Activated effector memory CD4-positive, alpha-beta T cell treated with anti-CD3 and anti-CD28 coated beads, Interleukin-2, amount 50 U/mL, for 16 hours (primary cell): Measurements from ENCODE around the gene DNA2.

Experiments
- DNase-seq: peaks from one replicate; pipeline ENCODE4 v3.0.0-alpha.2; 2020

Gene DNA2

DNA sequence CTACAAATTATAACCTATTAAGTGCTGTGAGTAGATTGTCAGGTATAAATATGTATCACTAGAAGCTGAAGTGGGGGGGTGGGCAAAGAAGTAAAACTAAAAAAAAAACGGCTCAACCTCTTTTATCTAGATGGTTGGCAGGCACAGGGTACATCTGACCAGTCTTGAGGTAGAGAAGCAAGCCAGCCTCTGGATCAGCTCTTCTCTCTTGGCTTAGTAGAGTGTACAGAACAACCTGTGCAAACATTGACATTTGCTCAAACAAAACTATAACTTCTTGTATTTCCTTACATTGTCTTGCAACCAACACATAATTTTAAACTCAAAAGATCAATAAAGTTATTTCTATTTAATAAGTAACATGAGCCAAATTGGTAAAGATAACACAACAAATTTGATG is 25.6 kb downstream of the DNA2 start:
- no peak for DNase-seq

DNA sequence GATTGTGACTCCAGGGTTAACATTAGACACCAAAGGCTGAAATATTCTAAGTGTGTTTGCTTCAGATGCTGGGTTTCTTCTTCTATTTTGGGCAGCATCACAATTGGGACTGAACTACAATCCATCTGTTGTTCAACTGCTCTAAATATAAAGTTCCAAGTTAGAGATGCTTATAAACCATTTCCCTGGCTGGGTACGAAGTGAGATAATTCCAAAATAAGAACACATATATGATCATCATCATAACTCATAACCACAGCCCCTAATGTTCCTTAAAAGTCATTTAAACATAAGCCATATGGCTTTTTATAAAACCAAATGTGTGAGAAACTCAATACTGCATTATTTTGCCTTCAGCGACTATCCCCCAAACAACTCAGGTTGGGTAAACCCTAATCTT is 28.8 kb downstream of the DNA2 start:
- DNase-seq, result no peak

GRCh38 chr10:68440898-68441297 is 30.9 kb downstream of the DNA2 start:
- DNase-seq, result no peak

GRCh38 chr10:68435803-68436202 is 36.0 kb downstream of the DNA2 start:
- DNase-seq, result no peak

DNA sequence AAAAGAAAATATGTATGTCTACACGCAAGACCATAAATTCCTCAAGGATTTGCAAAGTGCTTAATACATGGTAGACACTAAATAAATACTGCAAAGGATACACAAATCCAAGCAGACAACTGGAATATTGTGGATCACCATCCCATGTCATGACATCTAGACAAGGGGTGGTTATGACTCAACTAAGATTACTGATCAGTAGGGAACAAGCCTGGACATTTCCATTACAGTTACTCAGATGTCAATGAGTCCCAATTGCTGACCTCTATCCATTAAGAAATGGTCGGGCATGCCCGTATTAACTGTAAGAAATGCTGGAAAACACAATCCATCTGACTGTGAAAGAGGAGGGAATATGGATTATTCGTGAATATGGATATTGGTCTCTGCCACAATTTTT is 37.1 kb downstream of the DNA2 start:
- no peak for DNase-seq

DNA sequence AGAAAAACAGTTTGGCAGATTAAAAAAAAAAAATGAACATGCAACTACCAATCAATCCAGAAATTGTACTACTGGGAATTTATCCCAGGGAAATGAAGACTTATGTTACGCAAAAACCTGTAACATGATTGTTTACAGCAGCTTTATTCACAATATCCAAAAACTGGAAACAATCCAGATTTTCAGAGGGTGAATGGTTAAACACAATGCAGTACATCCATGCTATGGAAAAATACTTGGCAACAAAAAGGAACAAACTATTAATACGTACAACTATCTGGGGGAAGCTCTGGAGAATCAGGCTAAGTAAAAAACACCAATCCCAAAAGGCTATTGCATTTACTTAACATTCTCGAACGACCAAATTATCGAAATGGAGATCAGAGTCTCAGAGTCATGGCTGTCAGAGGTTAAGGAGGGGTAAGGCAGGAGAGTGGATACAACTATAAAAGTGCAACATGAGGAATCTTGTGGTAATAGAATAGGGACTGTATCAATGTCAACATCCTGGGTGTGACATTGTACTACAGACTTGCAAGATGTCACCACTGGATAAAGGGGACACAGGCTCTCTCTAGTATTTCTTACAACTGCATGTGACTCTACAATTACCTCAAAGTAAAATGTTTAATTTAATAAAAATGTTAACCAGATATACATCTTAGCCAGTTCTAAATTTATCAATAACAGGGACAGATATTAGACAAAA is 43.2 kb downstream of the DNA2 start:
- DNase-seq, result no peak

GRCh38 chr10:68424454-68425014 is 47.2 kb downstream of the DNA2 start:
- no peak for DNase-seq

GRCh38 chr10:68423522-68423921 is 48.3 kb downstream of the DNA2 start:
- DNase-seq, result peak; percentile 63

DNA sequence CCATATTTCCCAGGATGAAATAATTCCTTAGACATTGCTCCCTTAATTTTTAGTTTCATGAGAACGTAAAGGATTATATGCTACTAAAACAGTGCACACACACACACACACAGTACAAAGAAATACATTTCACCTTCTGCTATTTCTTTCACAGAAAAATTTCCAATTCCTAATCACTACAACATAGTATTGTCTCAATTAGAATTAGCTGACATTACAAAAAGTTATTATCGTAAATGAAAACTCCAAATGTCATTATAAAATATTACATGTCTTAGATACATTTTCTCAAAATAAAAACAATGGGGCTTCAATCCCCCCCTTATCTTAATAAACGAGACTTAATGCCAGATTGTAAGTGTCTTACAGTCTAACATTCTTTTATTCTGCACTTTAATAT is 52.4 kb downstream of the DNA2 start:
- no peak for DNase-seq

DNA sequence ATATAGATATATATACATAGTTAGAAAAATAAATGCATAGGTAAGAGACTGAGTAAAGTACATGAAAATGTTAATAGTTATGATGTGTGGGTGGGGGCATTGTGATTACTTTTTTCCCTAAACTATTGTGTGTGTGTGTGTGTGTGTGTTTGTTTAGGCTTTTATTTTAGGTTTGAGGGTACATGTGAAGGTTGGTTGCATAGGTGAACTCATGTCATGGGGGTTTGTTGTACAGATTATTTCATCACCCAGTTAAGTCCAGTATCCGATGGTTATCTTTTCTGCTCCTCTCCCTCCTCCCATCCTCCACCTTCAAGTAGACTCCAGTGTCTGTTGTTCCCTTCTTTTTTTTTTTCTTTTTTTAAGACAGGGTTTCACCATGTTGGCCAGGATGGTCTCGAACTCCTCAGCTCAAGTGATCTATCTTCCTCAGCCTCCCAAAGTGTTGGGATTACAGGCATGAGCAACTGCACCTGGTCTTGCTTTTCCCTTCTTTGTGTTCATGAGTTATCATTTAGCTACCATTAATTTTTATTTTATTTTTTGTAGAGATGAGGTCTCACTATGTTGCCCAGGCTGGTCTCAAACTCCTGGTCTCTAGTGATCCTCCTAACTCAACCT is 62.8 kb downstream of the DNA2 start:
- DNase-seq, result no peak

DNA sequence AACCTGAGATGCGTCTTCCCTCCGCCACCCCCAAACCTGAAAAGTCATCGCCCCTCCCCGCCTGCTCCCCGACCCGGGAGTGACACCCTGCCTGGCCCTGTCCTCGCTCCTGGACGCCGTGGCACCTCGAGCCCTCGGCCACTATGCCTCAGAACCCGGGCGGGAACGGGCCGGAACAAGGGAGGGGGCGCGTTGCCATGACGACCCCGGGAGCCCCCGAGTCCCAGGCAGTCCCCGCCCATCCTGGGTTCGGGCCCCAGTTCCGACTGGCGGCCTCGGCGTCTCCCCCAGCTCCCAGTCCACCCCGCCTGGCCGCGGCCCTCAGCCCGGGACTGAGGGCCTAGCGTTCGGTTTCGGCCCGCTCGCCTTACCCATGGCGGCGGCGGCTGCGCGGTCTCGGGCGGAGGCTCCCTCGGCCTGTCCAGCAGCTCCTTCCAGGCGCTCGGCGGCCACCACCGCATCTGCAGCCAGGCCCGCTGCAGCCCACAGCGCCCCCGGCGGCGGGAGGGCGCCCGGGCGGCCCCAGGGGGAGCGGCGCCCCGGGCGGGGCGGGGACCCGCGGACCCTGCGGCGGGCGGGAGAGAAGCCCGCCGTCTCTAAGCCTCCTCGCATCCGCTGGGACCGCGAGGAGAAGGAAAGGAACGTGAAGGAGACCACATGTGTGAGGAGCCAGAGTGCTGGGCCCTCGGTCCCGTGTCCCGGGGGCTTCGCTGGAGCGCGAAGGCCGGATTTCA is 64.8 kb downstream of the DNA2 start, which contains the start of gene RUFY2:
Gene RUFY2, minus strand, starts transcription at position 463 of the 734 bp plus-strand sequence. Its CDS starts 88 bp downstream, at position 375.
- peak; percentile 92 for DNase-seq

GRCh38 chr10:68406111-68406814 is 65.5 kb downstream of the DNA2 start:
- DNase-seq, result peak; percentile 76

- DNase-seq, result no peak
Observed at GRCh38 chr10:68403701-68404100, 68.1 kb downstream of the DNA2 start.

- DNase-seq, result no peak
Observed at GRCh38 chr10:68402276-68402675, 69.5 kb downstream of the DNA2 start.

- DNase-seq, result no peak
Observed at GRCh38 chr10:68397005-68397404, 74.8 kb downstream of the DNA2 start.

GRCh38 chr10:68385740-68386139 is 86.0 kb downstream of the DNA2 start:
- no peak for DNase-seq

- DNase-seq, result no peak
Observed at GRCh38 chr10:68371604-68372003, 100.2 kb downstream of the DNA2 start.

GRCh38 chr10:68367121-68367520 is 104.7 kb downstream of the DNA2 start:
- no peak for DNase-seq

DNA sequence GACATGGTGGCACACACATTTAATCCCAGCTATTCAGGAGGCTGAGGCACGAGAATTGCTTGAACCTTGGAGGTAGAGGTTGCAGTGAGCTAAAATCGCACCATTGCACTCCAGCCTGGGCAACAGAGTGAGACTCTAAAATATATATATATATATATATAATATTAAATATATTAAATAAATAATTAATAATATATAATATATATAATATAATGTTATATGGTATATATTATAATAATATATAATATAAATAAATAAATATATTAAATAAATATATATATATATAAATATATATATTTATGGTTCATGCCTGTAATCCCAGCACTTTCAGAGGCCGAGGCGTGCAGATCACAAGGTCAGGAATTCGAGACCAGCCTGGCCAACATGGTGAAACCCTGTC is 105.2 kb downstream of the DNA2 start:
- no peak for DNase-seq

DNA sequence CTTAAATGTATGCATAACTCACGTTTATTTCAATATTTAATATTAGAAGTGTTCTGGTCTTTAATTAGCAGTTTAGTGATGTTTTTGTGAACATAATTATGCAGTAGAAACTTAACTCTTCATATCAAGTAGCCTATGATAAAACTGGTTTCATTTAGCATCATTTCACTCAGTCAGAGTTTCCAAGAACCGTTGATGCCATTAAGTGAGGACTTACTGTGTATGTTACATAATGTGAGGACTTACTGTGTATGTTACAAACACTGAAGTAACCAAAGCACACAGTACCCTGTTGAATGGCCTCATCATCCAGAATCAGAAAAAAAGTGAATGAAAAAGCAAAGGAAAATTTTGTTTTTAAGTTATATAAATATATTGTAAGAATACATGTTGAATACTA is 106.2 kb downstream of the DNA2 start:
- no peak for DNase-seq

- DNase-seq, result no peak
Observed at GRCh38 chr10:68364101-68364886, 107.5 kb downstream of the DNA2 start.
